Measurements from ENCODE around the gene GNPTG.

- TF ChIP-seq POLR2A (IDR thresholded peaks at IDR 0.05) = no peak
- TF ChIP-seq, protein P1, sequence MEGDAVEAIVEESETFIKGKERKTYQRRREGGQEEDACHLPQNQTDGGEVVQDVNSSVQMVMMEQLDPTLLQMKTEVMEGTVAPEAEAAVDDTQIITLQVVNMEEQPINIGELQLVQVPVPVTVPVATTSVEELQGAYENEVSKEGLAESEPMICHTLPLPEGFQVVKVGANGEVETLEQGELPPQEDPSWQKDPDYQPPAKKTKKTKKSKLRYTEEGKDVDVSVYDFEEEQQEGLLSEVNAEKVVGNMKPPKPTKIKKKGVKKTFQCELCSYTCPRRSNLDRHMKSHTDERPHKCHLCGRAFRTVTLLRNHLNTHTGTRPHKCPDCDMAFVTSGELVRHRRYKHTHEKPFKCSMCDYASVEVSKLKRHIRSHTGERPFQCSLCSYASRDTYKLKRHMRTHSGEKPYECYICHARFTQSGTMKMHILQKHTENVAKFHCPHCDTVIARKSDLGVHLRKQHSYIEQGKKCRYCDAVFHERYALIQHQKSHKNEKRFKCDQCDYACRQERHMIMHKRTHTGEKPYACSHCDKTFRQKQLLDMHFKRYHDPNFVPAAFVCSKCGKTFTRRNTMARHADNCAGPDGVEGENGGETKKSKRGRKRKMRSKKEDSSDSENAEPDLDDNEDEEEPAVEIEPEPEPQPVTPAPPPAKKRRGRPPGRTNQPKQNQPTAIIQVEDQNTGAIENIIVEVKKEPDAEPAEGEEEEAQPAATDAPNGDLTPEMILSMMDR (IDR thresholded peaks at IDR 0.05) = no peak
- no peak for TF ChIP-seq EP300 (IDR thresholded peaks at IDR 0.05)
These were observed 26.5 kb upstream of the GNPTG start for GRCh38 chr16:1325261-1325660.
